Ureter (tissue), 1 donor: ENCODE data around the gene SLX4IP. TPM values are rescaled to one million over a fixed set of nuclear protein-coding genes. Genes with fewer than 3 reads are reported as not detected.

Experiments
- DNase-seq: peaks from one replicate; pipeline ENCODE4 v3.0.0-alpha.2; 2020; ENCODE audit warnings: low spot score
- total RNA-seq: library from RNA; stranded (reverse); gene quantifications from one replicate; pipeline ENCODE4 v1.2.4, GENCODE V29; 2023
- donor health status: DM: yes; HTN: yes; CAD: no.

SLX4IP gene
- total RNA-seq, 1 donor from 2014 or later: 11.1 TPM

- no peak for DNase-seq
Measured at GRCh38 chr20:10428008-10428407, 7.1 kb upstream of the SLX4IP start.

- no peak for DNase-seq
Measured at GRCh38 chr20:10429443-10429981, 5.6 kb upstream of the SLX4IP start.

GRCh38 chr20:10430000-10430466 lies 5.1 kb upstream of the SLX4IP start:
- no peak for DNase-seq

- DNase-seq: no peak
Measured at GRCh38 chr20:10430704-10431103, 4.4 kb upstream of the SLX4IP start.

- DNase-seq: no peak
Measured at GRCh38 chr20:10432079-10432478, 3.0 kb upstream of the SLX4IP start.

- DNase-seq: no peak
Measured at GRCh38 chr20:10433014-10433622, 2.0 kb upstream of the SLX4IP start.

GRCh38 chr20:10433623-10434466 lies 1.3 kb upstream of the SLX4IP start, which contains the start of gene MKKS:
MKKS (minus strand) TSS chr20:10434222; CDS start chr20:10413514, 20,708 bp downstream.
- peak; percentile 93 for DNase-seq

- peak; percentile 96 for DNase-seq
Measured at GRCh38 chr20:10434467-10434831, 656 bp upstream of the SLX4IP start.

- no peak for DNase-seq
Measured at GRCh38 chr20:10436053-10436699, 1.1 kb downstream of the SLX4IP start.

- DNase-seq: no peak
Measured at GRCh38 chr20:10438217-10438616, 3.1 kb downstream of the SLX4IP start.

- DNase-seq: no peak
Measured at GRCh38 chr20:10443936-10444335, 8.8 kb downstream of the SLX4IP start.

- DNase-seq: no peak
Measured at GRCh38 chr20:10445758-10446157, 10.7 kb downstream of the SLX4IP start.

GRCh38 chr20:10447028-10447427 lies 11.9 kb downstream of the SLX4IP start:
- no peak for DNase-seq

- no peak for DNase-seq
Measured at GRCh38 chr20:10448270-10449156, 13.4 kb downstream of the SLX4IP start.

- DNase-seq: no peak
Measured at GRCh38 chr20:10449270-10449669, 14.2 kb downstream of the SLX4IP start.

GRCh38 chr20:10453241-10453640 lies 18.1 kb downstream of the SLX4IP start:
- DNase-seq: no peak

GRCh38 chr20:10454151-10454750 lies 19.1 kb downstream of the SLX4IP start:
- no peak for DNase-seq

GRCh38 chr20:10461495-10461894 lies 26.4 kb downstream of the SLX4IP start:
- no peak for DNase-seq

GRCh38 chr20:10462516-10462915 lies 27.4 kb downstream of the SLX4IP start:
- no peak for DNase-seq

GRCh38 chr20:10463622-10464021 lies 28.5 kb downstream of the SLX4IP start:
- DNase-seq: no peak

GRCh38 chr20:10465135-10465534 lies 30.0 kb downstream of the SLX4IP start:
- DNase-seq: no peak
